Mesenchymal stem cell (in vitro differentiated cells and primary cell): Measurements from ENCODE around the gene SIK1.
"Not testable (repeated sequence)": the region's sequence is repeated elsewhere in the genome, so short reads cannot be mapped to it uniquely, and the experiment has no call there.

Experiments used
- DNase-seq: peaks from one replicate; pipeline ENCODE4 v3.0.0-alpha.2; 2013
- H2AFZ ChIP-seq: one replicate; pipeline ENCODE4 v1.6.1; 2013; ENCODE audit warnings: low read depth, mild to moderate bottlenecking, control low read depth, inconsistent platforms, low read length, moderate library complexity
- H2AK5ac ChIP-seq: 2 replicates; pipeline ENCODE4 v1.6.1; 2013; ENCODE audit warnings: low read length, moderate library complexity, mild to moderate bottlenecking, inconsistent platforms; ENCODE audit not compliant: severe bottlenecking
- H2BK120ac ChIP-seq: one replicate; pipeline ENCODE4 v1.6.1; 2013; ENCODE audit warnings: low read depth, mild to moderate bottlenecking, inconsistent platforms, low read length, moderate library complexity
- H2BK12ac ChIP-seq, 2 experiments: one replicate each; pipeline ENCODE4 v1.6.1; 2013; ENCODE audit warnings: inconsistent platforms in 2 of 2, low read length in 2 of 2, mild to moderate bottlenecking in 2 of 2, moderate library complexity in 2 of 2, control low read depth in 1 of 2
- H2BK15ac ChIP-seq: one replicate; pipeline ENCODE4 v1.6.1; 2013; ENCODE audit warnings: mild to moderate bottlenecking, low read depth, inconsistent platforms; ENCODE audit not compliant: poor library complexity, severe bottlenecking
- H2BK5ac ChIP-seq: 2 replicates; pipeline ENCODE4 v1.6.1; 2013; ENCODE audit warnings: low read depth, mild to moderate bottlenecking, low read length, control low read depth, inconsistent platforms; ENCODE audit not compliant: poor library complexity, severe bottlenecking
- H3K14ac ChIP-seq, 2 experiments: one replicate each; pipeline ENCODE4 v1.6.1; 2013; ENCODE audit warnings: inconsistent platforms in 2 of 2, low read length in 2 of 2, control low read depth in 1 of 2, mild to moderate bottlenecking in 1 of 2, moderate library complexity in 1 of 2
- H3K18ac ChIP-seq, 2 experiments: one replicate each; pipeline ENCODE4 v1.6.1; 2013; ENCODE audit warnings: inconsistent platforms in 2 of 2, low read length in 2 of 2, control low read depth in 1 of 2, low read depth in 1 of 2, mild to moderate bottlenecking in 1 of 2
- H3K23ac ChIP-seq, 2 experiments: one replicate each; pipeline ENCODE4 v1.6.1; 2013; ENCODE audit warnings: inconsistent platforms in 2 of 2, low read length in 2 of 2, mild to moderate bottlenecking in 2 of 2, moderate library complexity in 2 of 2, control low read depth in 1 of 2
- H3K27ac ChIP-seq: 2 replicates; pipeline ENCODE4 v1.5.1; 2013; ENCODE audit warnings: mild to moderate bottlenecking, moderate library complexity, low read length, control low read depth, inconsistent platforms; ENCODE audit not compliant: poor library complexity, severe bottlenecking
- H3K27me3 ChIP-seq, 2 experiments: 2 replicates each; pipeline versions ENCODE4 v1.6.1 to v1.7.0; 2013; ENCODE audit warnings: low read length in 2 of 2, mild to moderate bottlenecking in 2 of 2, moderate library complexity in 2 of 2, control low read depth in 1 of 2, inconsistent platforms in 1 of 2; ENCODE audit not compliant: control insufficient read depth in 1 of 2, insufficient read depth in 1 of 2
- H3K36me3 ChIP-seq, 2 experiments: 2 replicates each; pipeline versions ENCODE4 v1.6.1 to v1.7.0; 2013; ENCODE audit warnings: low read length in 2 of 2, control low read depth in 1 of 2, inconsistent platforms in 1 of 2, low read depth in 1 of 2, mild to moderate bottlenecking in 1 of 2; ENCODE audit not compliant: insufficient read depth in 2 of 2, control insufficient read depth in 1 of 2
- H3K4ac ChIP-seq, 2 experiments: one replicate each; pipeline ENCODE4 v1.6.1; 2013; ENCODE audit warnings: inconsistent platforms in 2 of 2, low read length in 2 of 2, mild to moderate bottlenecking in 2 of 2, moderate library complexity in 2 of 2, control low read depth in 1 of 2, low read depth in 1 of 2
- H3K4me1 ChIP-seq: 2 replicates; pipeline ENCODE4 v1.6.1; 2013; ENCODE audit warnings: low read depth, low read length, control low read depth; ENCODE audit not compliant: control insufficient read depth, insufficient read depth
- H3K4me2 ChIP-seq: 2 replicates; pipeline ENCODE4 v1.6.1; 2013; ENCODE audit warnings: low read length, mild to moderate bottlenecking, inconsistent platforms; ENCODE audit not compliant: poor library complexity, severe bottlenecking
- H3K4me3 ChIP-seq, 2 experiments: 2 replicates each; pipeline versions ENCODE4 v1.5.1 to v1.7.0; 2013; ENCODE audit warnings: low read length in 2 of 2, mild to moderate bottlenecking in 2 of 2, control low read depth in 1 of 2, low read depth in 1 of 2; ENCODE audit not compliant: insufficient read depth in 1 of 2
- H3K79me1 ChIP-seq: replicated peaks from 2 replicates; pipeline ENCODE4 v1.6.1; 2013; ENCODE audit warnings: mild to moderate bottlenecking, control low read depth, low read length, inconsistent platforms; ENCODE audit not compliant: poor library complexity, severe bottlenecking
- H3K9ac ChIP-seq: 2 replicates; pipeline ENCODE4 v1.7.0; 2013; ENCODE audit warnings: mild to moderate bottlenecking, low read length, moderate library complexity
- H3K9me3 ChIP-seq: 2 replicates; pipeline ENCODE4 v1.7.0; 2013; ENCODE audit warnings: mild to moderate bottlenecking, low read length; ENCODE audit not compliant: control insufficient read depth
- H4K8ac ChIP-seq: one replicate; pipeline ENCODE4 v1.6.1; 2013; ENCODE audit warnings: inconsistent platforms, mild to moderate bottlenecking, low read length, moderate library complexity
- H4K91ac ChIP-seq: one replicate; pipeline ENCODE4 v1.6.1; 2013; ENCODE audit warnings: mild to moderate bottlenecking, low read length, inconsistent platforms
- WGBS: methylation state at CpG from one replicate; pipeline ENCODE4 v1.1.7; 2013; ENCODE audit warnings: mixed read lengths; 5-methylcytosine and 5-hydroxymethylcytosine counted together

Gene SIK1

GRCh38 chr21:43458995-43459394, 32.1 kb upstream of the SIK1 start:
- not testable (repeated sequence) for H2AFZ ChIP-seq, H3K4me3 ChIP-seq, H2BK5ac ChIP-seq, H3K36me3 ChIP-seq, H3K23ac ChIP-seq, H3K27me3 ChIP-seq, H3K4ac ChIP-seq, H2BK12ac ChIP-seq, H3K27ac ChIP-seq, H3K14ac ChIP-seq, H3K4me1 ChIP-seq, H3K9ac ChIP-seq, H3K4me2 ChIP-seq, H2BK15ac ChIP-seq, H3K18ac ChIP-seq, H4K8ac ChIP-seq, H4K91ac ChIP-seq, H3K9me3 ChIP-seq, H2BK120ac ChIP-seq, DNase-seq, H3K79me1 ChIP-seq, H2AK5ac ChIP-seq
- no CpG with 5 or more reads among the region's 12 CpGs for WGBS

GRCh38 chr21:43456616-43457314, 29.8 kb upstream of the SIK1 start:
- H2AK5ac ChIP-seq, H3K23ac ChIP-seq, H3K4me3 ChIP-seq, H3K9ac ChIP-seq, H3K4me2 ChIP-seq, H3K14ac ChIP-seq, H2AFZ ChIP-seq, H3K36me3 ChIP-seq, H3K9me3 ChIP-seq, H3K18ac ChIP-seq, H2BK5ac ChIP-seq, H3K79me1 ChIP-seq, H4K8ac ChIP-seq, H3K4ac ChIP-seq, H2BK120ac ChIP-seq, H2BK12ac ChIP-seq, H3K4me1 ChIP-seq, DNase-seq, H3K27me3 ChIP-seq, H4K91ac ChIP-seq, H2BK15ac ChIP-seq, H3K27ac ChIP-seq: not testable (repeated sequence)
- WGBS = no CpG with 5 or more reads among the region's 33 CpGs

GRCh38 chr21:43455717-43456116, 28.8 kb upstream of the SIK1 start:
- not testable (repeated sequence) for H3K14ac ChIP-seq, H3K4ac ChIP-seq, H3K23ac ChIP-seq, H3K27ac ChIP-seq, H2AFZ ChIP-seq, H3K27me3 ChIP-seq, H3K4me1 ChIP-seq, H4K8ac ChIP-seq, H2BK12ac ChIP-seq, H4K91ac ChIP-seq, H3K4me3 ChIP-seq, H2BK5ac ChIP-seq, H3K79me1 ChIP-seq, DNase-seq, H2BK120ac ChIP-seq, H3K9ac ChIP-seq, H3K18ac ChIP-seq, H2BK15ac ChIP-seq, H3K4me2 ChIP-seq, H3K9me3 ChIP-seq, H3K36me3 ChIP-seq, H2AK5ac ChIP-seq
- no CpG with 5 or more reads among the region's 12 CpGs for WGBS

GRCh38 chr21:43454176-43454575, 27.2 kb upstream of the SIK1 start:
- no CpG with 5 or more reads among the region's 5 CpGs for WGBS
- not testable (repeated sequence) for H2AFZ ChIP-seq, H3K9ac ChIP-seq, H2AK5ac ChIP-seq, DNase-seq, H3K14ac ChIP-seq, H2BK5ac ChIP-seq, H4K91ac ChIP-seq, H3K4me2 ChIP-seq, H3K9me3 ChIP-seq, H3K18ac ChIP-seq, H3K4me3 ChIP-seq, H3K27me3 ChIP-seq, H3K79me1 ChIP-seq, H3K4ac ChIP-seq, H3K27ac ChIP-seq, H3K36me3 ChIP-seq, H4K8ac ChIP-seq, H2BK15ac ChIP-seq, H2BK120ac ChIP-seq, H3K23ac ChIP-seq, H3K4me1 ChIP-seq, H2BK12ac ChIP-seq
